Smooth muscle cell (in vitro differentiated cells): ENCODE results near the gene CMIP. TPM values are rescaled to one million over a fixed set of nuclear protein-coding genes. Genes with fewer than 3 reads are reported as not detected.
A peak's percentile ranks its signal among the peaks of the same experiment; 100 is the strongest.

Source experiments
- DNase-seq: peaks from one replicate; lab custom pipeline; 2025; ENCODE audit not compliant: unreplicated experiment; lab: John Stamatoyannopoulos, UW
- H2AFZ ChIP-seq: fragments of 200-600 bp; sonication (generic); 2 replicates; pipeline ENCODE4 v1.6.0; 2016; ENCODE audit warnings: antibody characterized with exemption, low read depth, mild to moderate bottlenecking
- H3F3A ChIP-seq: fragments of 200-600 bp; sonication (generic); 2 replicates; pipeline ENCODE4 v1.6.0; 2017; ENCODE audit warnings: antibody characterized with exemption, low read depth
- H3K27ac ChIP-seq: fragments of 200-600 bp; sonication (generic); 2 replicates; pipeline ENCODE4 v1.5.1; 2016; ENCODE audit warnings: low read depth, mild to moderate bottlenecking
- H3K27me3 ChIP-seq: fragments of 200-600 bp; sonication (generic); 2 replicates; pipeline ENCODE4 v1.6.1; 2016; ENCODE audit warnings: low read depth, mild to moderate bottlenecking
- H3K36me3 ChIP-seq: fragments of 200-600 bp; sonication (generic); 2 replicates; pipeline ENCODE4 v1.5.1; 2016; ENCODE audit warnings: low read depth
- H3K4me1 ChIP-seq: fragments of 200-600 bp; sonication (generic); 2 replicates; pipeline ENCODE4 v1.5.1; 2016; ENCODE audit warnings: low read depth
- H3K4me2 ChIP-seq: fragments of 200-600 bp; sonication (generic); 2 replicates; pipeline ENCODE4 v1.6.0; 2016; ENCODE audit warnings: mild to moderate bottlenecking
- H3K4me3 ChIP-seq: fragments of 200-600 bp; sonication (generic); 2 replicates; pipeline ENCODE4 v1.5.1; 2016; ENCODE audit warnings: mild to moderate bottlenecking
- H3K79me2 ChIP-seq: fragments of 200-600 bp; sonication (generic); 2 replicates; pipeline ENCODE4 v1.6.0; 2016; ENCODE audit warnings: low read depth, mild to moderate bottlenecking
- H3K9ac ChIP-seq: fragments of 200-600 bp; sonication (generic); 2 replicates; pipeline ENCODE4 v1.6.0; 2016; ENCODE audit warnings: low read depth
- H3K9me3 ChIP-seq: fragments of 200-600 bp; sonication (generic); replicated peaks from 2 replicates; pipeline ENCODE4 v1.5.1; 2016; ENCODE audit warnings: low read depth
- H4K20me1 ChIP-seq: fragments of 200-600 bp; sonication (generic); 2 replicates; pipeline ENCODE4 v1.6.0; 2016; ENCODE audit warnings: low read depth
- CTCF ChIP-seq: fragments of 200-600 bp; sonication (generic); IDR thresholded peaks from 2 replicates; pipeline ENCODE4 v1.5.1; 2017; ENCODE audit warnings: borderline replicate concordance, mild to moderate bottlenecking, antibody characterized with exemption; ENCODE audit not compliant: insufficient read depth, poor library complexity, severe bottlenecking
- WGBS: methylation state at CpG from one replicate; pipeline ENCODE4 v1.1.7; 2016; ENCODE audit warnings: low lambda C conversion rate; 5-methylcytosine and 5-hydroxymethylcytosine counted together
- polyA plus RNA-seq: library from polyadenylated mRNA; unstranded; fragments of >200 nt; fragmentation: Nextera tagmentation; extraction: Ambion mirVana; gene quantifications from 2 replicates; pipeline ENCODE4 v1.2.1, GENCODE V29; 2016
- total RNA-seq: library from RNA; depleted of rRNA; stranded (reverse); fragments of >200 nt; gene quantifications from 2 replicates; pipeline ENCODE4 v1.2.3, GENCODE V29; 2014

Gene CMIP
- total and polyA plus RNA-seq, 2 experiments from 2014 or later, result 2.5 to 44.5 TPM

- Histone ChIP-seq H3K9me3 (no peaks in the 10 kb centered on the region), H3K27ac (peak overlapping the region; percentile 90), H4K20me1 (peaks cover 7% of the 10 kb centered on the region), H3K9ac (peak overlapping the region; percentile 63), H3K79me2 (peaks cover 14% of the 10 kb centered on the region), H3F3A (peaks cover 7% of the 10 kb centered on the region), H3K4me2 (peak overlapping the region; percentile 8), H3K4me3 (no peak overlapping the region), H3K36me3 (no peaks in the 10 kb centered on the region), H3K27me3 (no peaks in the 10 kb centered on the region), H3K4me1 (peaks cover 17% of the 10 kb centered on the region), H2AFZ (no peak overlapping the region)
- WGBS, result 57% methylated on average over 9 of the region's 9 CpGs
- no peak for TF ChIP-seq CTCF
- no peak for DNase-seq
Observed at GRCh38 chr16:81693744-81694303, 249.2 kb downstream of the CMIP start.

GRCh38 chr16:81694494-81695280, 250.1 kb downstream of the CMIP start:
- peaks cover 9% of the 10 kb centered on the region for H3K79me2 ChIP-seq
- no peak overlapping the region for H3K4me2 ChIP-seq
- peak overlapping the region; percentile 90 for H3K27ac ChIP-seq
- H3F3A ChIP-seq, result peaks cover 7% of the 10 kb centered on the region
- no peaks in the 10 kb centered on the region for H3K36me3 ChIP-seq
- no peak overlapping the region for H3K4me3 ChIP-seq
- peak overlapping the region; percentile 63 for H3K9ac ChIP-seq
- TF ChIP-seq CTCF, result no peak
- H3K27me3 ChIP-seq, result no peaks in the 10 kb centered on the region
- DNase-seq, result no peak
- H4K20me1 ChIP-seq, result peaks cover 2% of the 10 kb centered on the region
- WGBS, result 94% methylated on average over 14 of the region's 14 CpGs
- H3K4me1 ChIP-seq, result peaks cover 17% of the 10 kb centered on the region
- H2AFZ ChIP-seq, result no peak overlapping the region
- no peaks in the 10 kb centered on the region for H3K9me3 ChIP-seq

DNA sequence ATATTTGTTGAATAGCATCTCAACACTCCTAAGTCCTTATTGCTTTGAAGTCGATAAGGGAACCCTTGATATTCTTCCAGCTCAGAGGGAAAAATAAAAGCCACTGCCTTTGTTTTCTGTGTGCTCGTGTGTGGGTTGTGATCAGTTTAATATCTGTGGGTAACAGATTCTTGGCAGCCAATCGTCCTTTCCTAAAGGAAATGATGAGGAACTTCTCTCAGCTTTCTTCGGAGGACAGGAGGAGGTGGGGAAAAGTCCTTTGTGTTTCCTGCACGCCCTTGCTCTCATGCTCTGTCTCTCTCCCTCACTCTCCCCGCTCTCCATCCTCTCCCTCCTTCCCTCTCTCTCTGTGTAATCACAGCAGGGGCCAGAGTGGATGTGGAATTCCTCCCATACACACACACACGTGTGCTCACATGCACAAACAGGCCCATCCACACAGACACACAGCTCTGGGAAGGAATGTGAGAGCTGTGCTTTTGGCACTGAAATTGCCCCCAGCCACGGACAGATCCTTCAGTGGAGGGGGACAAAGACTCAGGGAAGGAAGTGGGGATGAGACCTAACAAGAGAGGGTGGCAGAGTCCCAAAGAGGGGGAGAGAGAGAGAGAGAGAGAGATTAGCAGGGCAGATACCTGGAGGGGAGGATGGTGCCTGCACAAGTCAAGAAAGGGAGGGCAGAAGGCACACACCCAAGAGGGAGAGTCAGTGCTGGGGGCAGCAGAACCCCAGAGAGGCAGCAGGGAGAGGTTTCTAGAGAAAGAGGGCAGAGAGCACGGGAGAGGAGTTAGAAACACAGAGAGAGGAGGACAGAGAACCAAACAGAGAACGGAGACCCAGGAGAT, 250.9 kb downstream of the CMIP start:
- H4K20me1 ChIP-seq, result no peaks in the 10 kb centered on the region
- TF ChIP-seq CTCF, result no peak
- WGBS, result 75% methylated on average over 10 of the region's 10 CpGs
- peaks cover 17% of the 10 kb centered on the region for H3K4me1 ChIP-seq
- no peak overlapping the region for H3K9ac ChIP-seq
- no peak overlapping the region for H3K4me2 ChIP-seq
- no peak overlapping the region for H3K4me3 ChIP-seq
- H2AFZ ChIP-seq, result no peak overlapping the region
- no peaks in the 10 kb centered on the region for H3K27me3 ChIP-seq
- peak overlapping the region; percentile 90 for H3K27ac ChIP-seq
- peaks cover 7% of the 10 kb centered on the region for H3F3A ChIP-seq
- no peaks in the 10 kb centered on the region for H3K9me3 ChIP-seq
- DNase-seq, result no peak
- peaks cover 3% of the 10 kb centered on the region for H3K79me2 ChIP-seq
- H3K36me3 ChIP-seq, result no peaks in the 10 kb centered on the region
